Activated CD4-positive, CD25-positive, alpha-beta regulatory T cell treated with anti-CD3 and anti-CD28 coated beads, Interleukin-2, amount 50 U/mL, for 16 hours (primary cell): ENCODE results near the gene ARRDC1.
"Not testable (repeated sequence)": the region's sequence is repeated elsewhere in the genome, so short reads cannot be mapped to it uniquely, and the experiment has no call there.

Experiments used
- DNase-seq: peaks from one replicate; pipeline ENCODE4 v3.0.0-alpha.2; 2020; ENCODE audit warnings: low read depth, low spot score

Gene ARRDC1

DNA sequence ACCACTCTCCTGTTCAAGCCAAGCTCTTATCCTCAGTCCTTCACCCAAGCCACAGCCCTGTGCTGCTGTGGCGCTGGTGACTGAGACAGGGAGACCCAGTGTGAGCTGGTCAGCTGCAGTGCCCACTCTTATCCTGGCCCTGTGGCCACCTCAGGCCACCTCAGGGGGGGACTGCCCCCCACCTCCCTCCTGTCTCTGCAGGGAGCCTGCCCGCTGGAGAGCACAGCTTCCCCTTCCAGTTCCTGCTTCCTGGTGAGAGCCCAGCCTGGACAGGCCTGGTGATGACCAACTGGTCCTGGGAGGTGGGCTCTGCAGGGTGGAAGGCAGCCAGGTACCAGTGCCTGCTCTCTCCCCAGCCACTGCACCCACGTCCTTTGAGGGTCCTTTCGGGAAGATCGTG is 7.8 kb downstream of the ARRDC1 start:
- no peak for DNase-seq

DNA sequence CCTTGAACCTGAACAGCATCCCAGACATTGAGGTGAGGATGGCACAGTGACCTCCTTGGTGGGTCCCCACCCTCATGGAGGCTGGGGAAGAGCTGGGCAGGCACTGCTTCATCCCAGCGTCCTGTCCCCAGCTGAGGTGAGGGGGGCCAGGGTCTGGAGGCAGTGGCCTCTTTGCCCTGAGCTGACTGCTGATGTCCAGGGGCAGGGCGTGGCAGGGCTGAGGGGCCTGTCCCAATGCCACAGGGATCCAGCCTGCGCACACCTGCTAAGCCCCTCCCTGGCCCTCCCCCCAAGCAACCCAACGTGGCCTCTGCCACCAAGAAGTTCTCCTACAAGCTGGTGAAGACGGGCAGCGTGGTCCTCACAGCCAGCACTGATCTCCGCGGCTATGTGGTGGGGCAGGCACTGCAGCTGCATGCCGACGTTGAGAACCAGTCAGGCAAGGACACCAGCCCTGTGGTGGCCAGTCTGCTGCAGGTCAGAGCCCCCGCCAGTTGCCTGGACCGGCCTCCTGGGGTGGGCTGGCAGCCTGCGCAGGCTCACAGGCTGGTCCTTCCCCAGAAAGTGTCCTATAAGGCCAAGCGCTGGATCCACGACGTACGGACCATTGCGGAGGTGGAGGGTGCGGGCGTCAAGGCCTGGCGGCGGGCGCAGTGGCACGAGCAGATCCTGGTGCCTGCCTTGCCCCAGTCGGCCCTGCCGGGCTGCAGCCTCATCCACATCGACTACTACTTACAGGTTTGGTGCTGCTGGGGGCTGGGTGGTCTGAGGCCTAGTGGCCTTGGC is 8.4 kb downstream of the ARRDC1 start:
- DNase-seq: no peak

- no peak for DNase-seq
Observed at GRCh38 chr9:137614631-137615386, 9.3 kb downstream of the ARRDC1 start.

DNA sequence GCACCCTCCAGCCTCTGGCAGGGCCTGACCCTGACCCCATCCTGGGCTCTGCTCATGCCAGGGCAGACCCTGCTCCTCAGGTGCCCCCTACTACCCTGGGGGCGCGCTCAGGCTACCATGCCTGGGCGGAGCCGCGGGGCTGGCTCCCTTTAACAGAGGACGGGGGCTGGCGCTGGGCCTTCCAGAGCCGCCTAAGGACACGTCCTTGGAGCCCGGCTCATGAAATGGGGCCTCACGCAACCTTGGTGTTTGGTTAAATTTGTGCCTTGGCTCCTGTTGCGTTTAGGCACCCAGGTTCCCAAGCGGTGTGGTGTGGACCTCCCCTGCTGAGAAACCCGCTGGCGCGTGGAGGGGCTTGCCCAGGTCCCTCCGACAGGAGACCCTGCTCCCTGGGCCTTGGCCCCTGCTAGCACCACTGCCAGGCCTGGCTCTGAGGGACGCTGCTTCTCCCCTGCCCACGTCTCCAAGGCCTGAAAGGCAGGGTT is 9.9 kb downstream of the ARRDC1 start:
- no peak for DNase-seq

DNA sequence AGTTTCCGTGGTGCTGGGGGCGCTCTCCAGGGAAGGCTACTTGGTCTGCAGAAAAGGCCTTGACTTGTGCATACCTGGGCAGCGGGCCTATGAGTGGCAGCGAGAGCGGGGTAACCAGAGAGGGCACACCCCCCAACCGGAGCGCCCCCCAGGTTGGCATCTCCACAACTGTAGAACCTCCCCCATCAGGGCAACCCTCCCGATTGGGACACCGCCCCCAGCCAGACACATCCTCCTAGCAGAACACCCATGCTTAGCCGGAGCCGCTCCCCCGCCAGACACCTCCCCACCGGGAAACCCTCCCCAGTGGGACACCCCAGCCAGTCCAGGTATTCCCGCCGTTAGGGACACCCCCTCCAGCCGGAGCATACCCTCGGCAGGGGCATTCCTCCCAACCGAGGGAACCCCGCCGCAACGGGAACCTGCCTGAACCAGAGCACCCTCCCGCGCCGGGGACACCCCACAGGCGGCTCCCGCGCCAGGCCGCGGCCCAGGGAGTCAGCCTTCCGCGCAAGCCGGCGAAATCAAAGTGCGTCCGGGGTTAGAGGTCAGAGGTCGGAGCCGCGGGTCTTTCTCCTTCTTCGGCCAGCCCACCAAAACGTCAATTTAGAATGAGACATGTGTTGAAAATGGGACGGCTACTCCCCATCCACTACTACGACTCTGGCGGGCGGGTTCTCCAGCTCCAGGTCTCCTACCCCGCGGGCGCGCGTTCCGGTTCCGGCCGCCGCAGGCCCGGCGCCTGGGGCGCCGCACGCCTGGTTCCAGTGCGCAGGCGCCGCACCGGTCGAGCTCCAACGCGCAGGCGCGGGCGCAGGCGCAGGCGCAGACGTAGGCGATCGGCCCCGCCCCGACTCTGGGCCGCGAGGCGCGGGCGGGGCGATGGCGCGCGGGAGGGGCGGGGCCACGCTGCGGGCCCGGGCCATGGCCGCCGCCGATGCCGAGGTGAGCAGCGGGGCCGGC is 12.9 kb downstream of the ARRDC1 start, which contains the start of gene EHMT1:
TSS of gene EHMT1 (plus strand) at position 901 of the 963 bp plus-strand sequence. CDS start at position 925, 24 bp downstream.
- DNase-seq: peak; percentile 82

GRCh38 chr9:137619240-137620047 is 14.0 kb downstream of the ARRDC1 start:
- no peak for DNase-seq

DNA sequence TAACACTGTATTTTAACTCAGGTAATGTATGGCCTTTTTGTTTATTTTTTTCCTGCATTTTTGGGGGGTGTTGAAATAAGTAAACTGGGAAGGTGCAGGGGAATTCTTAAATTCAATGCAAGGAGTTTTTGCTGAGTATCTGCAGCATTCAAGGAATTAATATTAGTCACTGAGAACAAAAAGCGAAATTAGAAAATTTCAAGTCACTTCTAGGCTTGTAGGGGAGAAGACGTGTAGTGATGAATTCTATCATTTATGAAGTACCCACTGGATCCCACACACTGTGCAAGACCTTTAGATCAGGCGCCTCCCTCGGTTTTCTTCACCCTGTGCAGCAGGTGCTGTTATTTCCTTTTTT is 14.5 kb downstream of the ARRDC1 start:
- no peak for DNase-seq

GRCh38 chr9:137620581-137620980 is 15.1 kb downstream of the ARRDC1 start:
- no peak for DNase-seq

- no peak for DNase-seq
Observed at GRCh38 chr9:137621131-137621757, 15.8 kb downstream of the ARRDC1 start.

- DNase-seq: not testable (repeated sequence)
Observed at GRCh38 chr9:137622211-137622610, 16.7 kb downstream of the ARRDC1 start.

GRCh38 chr9:137626464-137626863 is 21.0 kb downstream of the ARRDC1 start:
- DNase-seq: no peak

DNA sequence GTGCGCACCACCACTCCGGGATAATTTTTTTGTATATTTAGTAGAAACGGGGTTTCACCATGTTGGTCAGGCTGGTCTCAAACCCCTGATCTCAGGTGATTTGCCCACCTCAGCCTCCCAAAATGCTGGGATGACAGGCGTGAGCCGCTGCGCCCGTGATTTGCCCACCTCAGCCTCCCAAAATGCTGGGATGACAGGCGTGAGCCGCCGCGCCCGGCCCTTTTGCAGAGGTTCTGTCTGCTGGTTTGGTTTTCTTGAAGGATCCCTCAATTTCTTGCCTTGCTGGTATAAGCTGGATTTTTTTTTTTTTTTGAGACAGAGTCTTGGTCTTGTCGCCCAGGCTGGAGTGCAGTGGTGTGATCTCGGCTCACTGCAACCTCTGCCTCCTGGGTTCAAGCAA is 21.9 kb downstream of the ARRDC1 start:
- not testable (repeated sequence) for DNase-seq

GRCh38 chr9:137630126-137630525 is 24.6 kb downstream of the ARRDC1 start:
- no peak for DNase-seq

- DNase-seq: no peak
Observed at GRCh38 chr9:137630679-137631078, 25.2 kb downstream of the ARRDC1 start.

GRCh38 chr9:137631345-137632229 is 26.1 kb downstream of the ARRDC1 start:
- DNase-seq: no peak

DNA sequence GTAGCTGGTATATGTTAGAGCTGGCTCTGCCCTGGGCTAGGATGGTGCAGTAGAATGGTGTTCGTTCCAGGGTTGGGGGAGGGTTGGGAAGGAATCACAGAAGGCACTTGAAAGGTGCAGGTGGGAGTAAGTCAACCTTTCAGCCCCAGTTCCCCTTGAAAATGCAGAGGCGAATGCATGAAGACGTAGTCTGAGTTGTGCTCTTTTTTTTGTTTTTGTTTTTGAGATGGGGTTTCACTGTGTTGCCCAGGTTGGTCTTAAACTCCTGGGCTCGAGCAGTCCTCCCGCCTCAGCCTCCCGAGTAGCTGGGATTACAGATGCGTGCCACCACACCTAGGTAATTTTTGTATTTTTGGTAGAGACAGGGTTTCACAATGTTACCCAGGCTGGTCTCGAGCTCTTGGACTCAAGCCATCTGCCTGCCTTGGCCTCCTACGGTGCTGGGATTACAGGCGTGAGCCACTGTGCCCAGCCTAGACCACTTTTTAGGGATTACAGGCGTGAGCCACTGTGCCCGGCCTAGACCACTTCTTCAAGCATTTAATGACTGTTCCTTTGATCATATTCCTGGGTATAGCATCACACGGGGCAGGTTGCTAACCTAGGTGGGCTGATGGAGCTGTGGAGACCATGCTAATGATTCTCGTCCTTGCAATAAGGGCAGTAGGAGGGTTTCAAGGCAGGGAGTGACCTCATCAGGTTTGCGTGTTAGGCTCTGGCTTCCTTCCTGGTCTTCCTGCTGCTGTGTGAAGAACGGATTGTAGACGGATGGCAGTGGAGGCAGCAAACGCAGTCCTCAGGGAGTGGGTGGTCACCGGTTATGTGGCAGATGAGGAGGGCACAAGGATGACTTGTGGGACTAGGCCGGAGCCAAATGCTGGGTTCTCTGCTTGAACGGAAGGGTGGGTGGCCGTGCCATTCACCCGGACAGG is 27.0 kb downstream of the ARRDC1 start:
- no peak for DNase-seq

DNA sequence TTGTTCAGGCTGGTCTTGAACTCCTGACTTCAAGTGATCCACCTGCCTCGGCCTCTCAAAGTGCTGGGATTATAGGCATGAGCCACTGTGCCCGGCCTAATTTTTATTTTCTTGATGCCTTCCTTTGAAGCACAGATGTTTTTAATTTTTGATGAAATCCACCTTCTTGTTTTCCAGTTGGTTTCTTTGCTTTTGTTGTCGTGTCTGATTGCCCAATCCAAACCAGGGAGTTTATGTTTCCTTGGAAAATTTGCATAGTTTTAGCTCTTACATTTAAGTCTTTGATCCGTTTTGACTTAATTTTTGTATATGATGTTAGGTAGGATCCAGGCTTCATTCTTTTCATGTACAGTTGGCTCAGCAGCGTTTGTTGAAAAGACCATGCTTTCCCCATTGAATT is 28.5 kb downstream of the ARRDC1 start:
- no peak for DNase-seq

DNA sequence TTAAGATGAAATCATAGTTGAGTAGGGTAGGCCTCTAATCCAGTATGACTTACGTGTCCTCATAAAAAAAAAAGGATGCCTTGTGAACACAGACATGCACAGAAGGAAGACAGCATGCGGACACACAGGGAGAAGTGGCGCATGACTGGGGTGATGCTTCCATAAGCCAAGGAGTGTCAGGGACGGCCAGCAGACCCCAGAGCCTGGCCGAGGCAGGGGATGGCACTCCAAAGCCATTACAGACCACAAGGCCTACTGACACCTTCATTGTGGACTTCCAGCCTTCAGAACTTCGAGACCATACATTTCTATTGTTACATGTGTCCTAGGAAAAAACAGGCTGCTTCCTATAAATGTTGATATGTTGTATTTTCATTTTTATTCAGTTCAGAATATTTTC is 33.2 kb downstream of the ARRDC1 start:
- DNase-seq: no peak
